HG03108 (cell line): Measurements from ENCODE around the gene TFRC.
"Not testable (repeated sequence)": the region's sequence is repeated elsewhere in the genome, so short reads cannot be mapped to it uniquely, and the experiment has no call there.

ENCODE experiments used
- ATAC-seq: cut with Tn5 transposase; IDR thresholded peaks from one replicate; pipeline ENCODE4 v1.9.1; 2021; ENCODE audit warnings: moderate library complexity; ENCODE audit not compliant: unreplicated experiment

The TFRC gene

GRCh38 chr3:196081834-196082618 is at the start of gene TFRC:
Gene TFRC, minus strand, starts transcription at chr3:196082090. Its CDS starts 4,991 bp downstream, at chr3:196077099.
- ATAC-seq, result peak; percentile 85

- ATAC-seq, result no peak
Observed at GRCh38 chr3:196128172-196128843, 46.4 kb upstream of the TFRC start.

GRCh38 chr3:196127308-196128040 is 45.6 kb upstream of the TFRC start:
- peak; percentile 72 for ATAC-seq

DNA sequence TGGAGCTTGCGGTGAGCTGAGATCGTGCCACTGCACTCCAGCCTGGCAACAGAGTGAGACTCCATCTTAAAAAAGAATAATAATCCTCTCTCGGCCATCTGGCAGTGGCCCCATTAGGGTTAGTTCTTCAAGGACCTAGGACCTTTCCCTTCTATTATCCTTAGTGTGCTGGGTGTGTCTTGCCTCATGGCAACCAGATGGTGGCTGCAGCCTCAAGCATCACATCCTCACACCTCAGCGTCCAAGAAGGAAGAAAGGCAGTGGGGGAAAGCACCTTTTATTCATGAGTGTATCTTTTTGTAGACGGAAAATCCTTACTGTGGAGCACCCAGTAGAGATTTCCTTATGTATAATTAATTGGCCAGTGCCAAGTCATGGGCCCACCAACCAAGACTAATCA is 42.7 kb upstream of the TFRC start:
- no peak for ATAC-seq

DNA sequence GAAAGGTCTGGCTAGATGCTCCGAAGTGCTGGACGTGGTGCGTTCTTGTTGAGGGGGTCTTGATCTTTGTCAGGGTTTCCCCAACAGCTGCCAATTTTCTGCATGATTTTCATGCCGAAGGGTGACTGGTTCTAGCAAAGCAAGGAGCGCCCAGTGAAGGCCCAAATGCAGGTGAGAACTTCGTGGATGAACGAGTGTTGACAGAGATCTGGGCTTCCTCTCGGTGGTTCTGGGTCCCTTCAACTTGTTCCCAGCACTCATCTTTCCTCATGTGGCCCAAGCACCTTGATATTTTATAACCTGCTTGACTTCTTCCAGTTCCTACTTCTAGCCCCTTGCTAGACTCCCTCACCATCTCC is 40.8 kb upstream of the TFRC start:
- no peak for ATAC-seq

DNA sequence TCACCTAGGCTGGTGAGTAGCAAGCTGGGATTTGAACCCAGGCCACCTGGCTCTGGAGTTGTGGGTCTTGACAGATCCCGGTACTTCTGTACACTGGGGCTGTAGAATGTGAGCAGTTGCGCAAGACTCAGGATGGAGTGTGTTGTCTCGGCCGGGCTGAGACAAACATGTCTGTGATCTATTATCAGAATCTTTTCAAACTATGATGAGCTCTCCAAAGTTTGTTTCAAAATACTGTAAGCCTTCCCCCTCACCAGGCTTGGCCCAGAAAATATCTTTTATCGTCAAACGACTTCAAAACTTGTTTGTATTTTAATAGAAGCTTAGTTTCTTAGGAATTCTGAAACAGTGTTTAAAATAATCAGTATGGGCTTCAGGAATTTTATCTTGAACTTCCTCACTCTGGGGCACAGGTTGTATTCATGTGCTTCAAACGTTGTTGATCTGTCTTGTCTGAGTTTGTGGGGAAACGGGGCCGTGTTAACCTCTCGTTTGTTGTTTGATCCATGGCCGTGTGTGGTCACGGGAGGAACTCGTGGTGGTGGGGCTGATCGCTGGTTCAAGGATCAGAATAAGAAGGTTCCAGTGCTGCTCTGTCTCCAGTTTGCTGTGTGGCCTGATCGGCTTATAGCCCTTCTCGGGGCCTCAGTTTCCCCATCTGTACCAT is 40.3 kb upstream of the TFRC start:
- no peak for ATAC-seq

- ATAC-seq, result no peak
Observed at GRCh38 chr3:196121066-196121465, 39.2 kb upstream of the TFRC start.

- ATAC-seq, result no peak
Observed at GRCh38 chr3:196120291-196120951, 38.5 kb upstream of the TFRC start.

DNA sequence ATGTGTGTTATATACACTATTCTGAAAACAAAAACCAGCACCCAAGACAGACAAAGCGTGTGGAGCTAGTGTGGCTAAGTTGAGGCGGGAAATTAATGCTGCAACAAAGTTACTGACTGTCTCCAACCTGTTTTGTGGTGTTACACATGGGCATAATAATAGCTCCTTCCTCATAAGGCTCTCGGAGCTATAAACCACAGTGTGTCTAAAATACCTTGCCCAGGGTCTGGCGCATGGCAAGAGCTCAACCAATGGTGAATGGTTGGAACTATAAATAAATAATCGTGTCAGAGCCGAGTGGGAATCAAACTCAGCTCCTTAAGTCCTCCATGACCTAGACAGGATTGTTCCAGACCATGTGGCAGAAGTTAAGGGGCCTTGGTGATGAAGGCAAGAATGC is 35.9 kb upstream of the TFRC start:
- ATAC-seq, result no peak

DNA sequence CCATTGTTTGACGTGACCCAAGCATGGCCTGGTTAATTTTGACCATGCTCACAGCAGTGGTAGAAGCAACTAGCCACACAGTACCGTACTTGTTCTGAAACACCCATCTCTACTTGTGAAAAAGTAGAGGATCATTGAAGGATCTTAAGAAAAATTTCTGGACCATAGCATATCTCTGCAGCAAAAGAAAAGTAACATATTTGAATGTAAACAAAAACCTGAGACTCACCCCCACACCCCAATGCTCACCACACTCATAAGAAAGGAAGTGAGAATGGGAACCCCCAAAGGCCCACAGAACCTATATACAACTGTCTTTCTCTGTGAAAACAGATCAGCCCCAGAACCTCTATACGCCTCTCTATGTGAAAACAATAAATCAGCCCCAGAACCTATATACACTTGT is 33.8 kb upstream of the TFRC start:
- ATAC-seq, result peak; percentile 70

DNA sequence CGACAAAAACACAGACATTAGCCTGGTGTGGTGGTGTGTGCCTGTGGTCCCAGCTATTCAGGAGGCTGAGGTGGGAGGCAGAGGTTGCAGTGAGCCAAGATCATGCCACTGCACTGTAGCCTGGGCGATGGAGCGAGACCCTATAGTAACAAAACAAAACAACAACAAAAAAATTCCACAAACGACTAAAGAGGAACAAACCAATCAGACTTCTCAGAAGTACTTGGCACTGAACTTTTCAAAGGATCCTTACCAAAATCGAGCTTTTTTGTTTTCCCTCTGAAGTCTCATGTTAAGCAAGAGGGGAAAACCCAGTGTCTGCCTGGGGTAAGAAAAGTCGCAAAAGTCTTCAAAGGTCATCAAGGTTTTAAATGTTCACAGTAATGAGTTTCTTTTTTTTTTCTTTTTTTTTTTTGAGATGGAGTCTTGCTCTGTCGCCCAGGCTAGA is 30.1 kb upstream of the TFRC start:
- peak; percentile 28 for ATAC-seq

DNA sequence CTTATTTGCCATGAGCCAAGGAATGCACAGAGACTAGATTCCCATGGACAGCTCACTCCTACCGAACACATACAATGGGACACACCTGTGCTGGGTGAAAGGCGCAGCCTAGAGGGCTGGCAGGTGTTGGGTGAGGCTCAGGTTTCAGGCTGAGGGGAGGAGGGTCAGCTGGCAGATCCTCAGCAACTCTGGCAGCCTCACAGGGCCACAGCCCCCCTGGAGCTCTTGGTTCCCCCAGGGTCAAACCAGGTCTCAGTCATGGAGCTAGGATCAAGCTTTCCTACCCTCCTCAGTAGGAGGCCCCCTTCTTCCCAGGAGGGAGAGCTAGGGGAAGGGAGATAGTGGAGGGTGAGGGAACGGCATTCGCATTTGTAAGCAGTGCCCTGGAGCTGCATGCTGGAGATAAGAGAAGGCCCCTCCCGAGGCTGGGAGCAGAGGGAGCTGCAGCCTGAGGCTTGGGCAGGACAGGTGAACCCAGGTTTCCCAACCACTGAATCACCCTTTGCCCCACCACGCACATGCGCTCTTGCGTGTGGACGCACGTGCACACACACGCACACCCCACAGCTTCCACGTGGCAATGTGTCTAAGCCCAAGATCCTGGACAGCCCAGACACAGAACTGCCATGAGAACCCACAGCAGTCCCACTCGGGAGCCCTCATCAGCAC is 26.3 kb upstream of the TFRC start:
- no peak for ATAC-seq

- ATAC-seq, result not testable (repeated sequence)
Observed at GRCh38 chr3:196104707-196105106, 22.8 kb upstream of the TFRC start.

DNA sequence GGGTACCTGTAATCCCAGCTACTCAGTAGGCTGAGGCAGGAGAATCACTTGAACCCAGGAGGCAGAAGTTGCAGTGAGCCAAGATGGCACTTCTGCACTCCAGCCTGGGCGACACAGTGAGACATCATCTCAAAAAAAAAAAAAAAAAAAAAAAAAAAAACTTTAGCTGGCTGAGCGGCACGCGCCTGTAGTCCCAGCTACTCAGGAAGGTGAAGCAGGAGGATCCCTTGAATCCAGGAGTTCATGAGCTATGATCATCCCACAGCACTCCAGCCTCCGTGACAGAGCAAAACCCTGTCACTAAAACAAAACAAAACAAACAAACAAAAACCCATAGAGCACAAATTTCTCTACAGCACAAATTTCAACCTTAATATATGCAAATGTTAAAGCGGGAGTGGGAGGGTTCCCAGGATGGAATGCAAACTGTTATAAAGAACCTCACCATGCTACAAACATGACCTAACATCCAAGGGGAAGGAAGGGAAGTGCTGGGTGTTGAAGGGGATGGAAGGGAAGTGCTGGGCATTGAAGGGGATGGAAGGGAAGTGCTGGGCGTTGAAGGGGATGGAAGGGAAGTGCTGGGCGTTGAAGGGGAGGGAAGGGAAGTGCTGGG is 16.6 kb upstream of the TFRC start:
- ATAC-seq, result not testable (repeated sequence)

GRCh38 chr3:196097373-196098154 is 15.7 kb upstream of the TFRC start:
- ATAC-seq, result no peak

DNA sequence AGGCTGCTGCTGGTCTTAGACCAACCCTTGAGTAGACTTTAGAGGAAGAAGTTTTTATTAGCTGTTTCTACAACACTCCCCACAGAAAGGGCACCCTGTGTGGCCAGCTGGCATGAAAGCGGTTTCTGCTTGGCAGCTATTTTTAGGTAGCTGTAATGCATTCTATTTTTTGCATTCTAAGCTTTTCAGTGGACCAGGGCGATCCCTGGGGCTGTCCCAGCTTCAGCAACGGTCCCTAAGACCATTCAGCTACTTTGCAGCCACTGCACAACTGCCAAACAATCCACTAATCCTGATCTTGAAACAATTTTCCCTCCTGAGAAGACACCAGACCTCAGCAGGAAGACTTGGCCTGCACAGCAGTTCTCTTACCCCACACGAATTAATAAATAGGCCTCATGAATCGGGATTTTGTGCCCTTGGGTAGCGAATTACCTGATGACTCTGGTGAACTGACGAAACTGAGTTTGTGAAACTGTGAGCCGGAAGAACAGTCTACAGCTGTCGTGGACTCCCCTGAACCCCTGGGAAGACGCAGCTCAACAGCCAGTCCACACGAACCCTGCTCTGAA is 14.6 kb upstream of the TFRC start:
- ATAC-seq, result peak; percentile 89

- no peak for ATAC-seq
Observed at GRCh38 chr3:196093317-196094111, 11.6 kb upstream of the TFRC start.

DNA sequence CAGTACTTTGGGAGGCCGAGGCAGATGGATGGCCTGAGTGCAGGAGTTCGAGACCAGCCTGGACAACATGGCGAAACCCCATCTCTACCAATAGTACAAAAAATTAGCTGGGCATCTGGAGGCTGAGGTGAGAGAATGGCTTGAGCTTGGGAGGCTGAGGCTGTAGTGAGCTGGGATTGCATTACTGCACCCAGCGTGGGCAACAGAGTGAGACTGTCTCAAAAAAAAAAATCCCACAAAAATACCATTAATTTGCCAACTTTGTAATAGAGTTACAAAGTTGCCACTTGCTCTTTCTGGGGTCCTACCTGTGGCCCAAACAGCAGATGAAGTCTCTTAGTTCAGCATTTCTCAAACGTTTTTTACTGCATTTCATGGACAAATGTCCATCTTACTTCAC is 6.0 kb upstream of the TFRC start:
- ATAC-seq, result no peak
